Osteocyte (in vitro differentiated cells): ENCODE results near the gene IGF2BP1. TPM values are rescaled to one million over a fixed set of nuclear protein-coding genes. Genes with fewer than 3 reads are reported as not detected.

Experiments used
- DNase-seq: peaks from one replicate; pipeline ENCODE4 v3.0.0; 2021; ENCODE audit warnings: mixed read lengths; ENCODE audit not compliant: unreplicated experiment; ENCODE audit errors: extremely low spot score
- H3K27ac Mint-ChIP-seq: one replicate; pipeline ENCODE4 v1.8.0; 2021; ENCODE audit warnings: mild to moderate bottlenecking, mixed read lengths; ENCODE audit not compliant: unreplicated experiment
- H3K27me3 Mint-ChIP-seq: one replicate; pipeline ENCODE4 v1.8.0; 2021; ENCODE audit warnings: mixed read lengths; ENCODE audit not compliant: unreplicated experiment
- H3K36me3 Mint-ChIP-seq: one replicate; pipeline ENCODE4 v1.8.0; 2021; ENCODE audit warnings: mixed read lengths; ENCODE audit not compliant: unreplicated experiment
- H3K4me1 Mint-ChIP-seq: one replicate; pipeline ENCODE4 v1.8.0; 2021; ENCODE audit warnings: mixed read lengths; ENCODE audit not compliant: unreplicated experiment
- H3K4me3 Mint-ChIP-seq: one replicate; pipeline ENCODE4 v1.8.0; 2021; ENCODE audit warnings: mild to moderate bottlenecking, moderate library complexity, mixed read lengths; ENCODE audit not compliant: unreplicated experiment
- H3K9me3 Mint-ChIP-seq: one replicate; pipeline ENCODE4 v1.8.0; 2021; ENCODE audit warnings: mixed read lengths; ENCODE audit not compliant: unreplicated experiment
- total RNA-seq: library from RNA; stranded (reverse); gene quantifications from 2 replicates; pipeline ENCODE4 v1.2.1, GENCODE V29; 2021
- TF ChIP-seq, protein P1 (sequence below): fragments of 200-600 bp; sonication (generic); IDR thresholded peaks from 2 replicates; pipeline ENCODE4 v1.5.0; 2021; ENCODE audit warnings: antibody characterized with exemption, mild to moderate bottlenecking, moderate library complexity

IGF2BP1 gene
- total RNA-seq, 1 donor from 2014 or later, result 47.6 TPM

DNA sequence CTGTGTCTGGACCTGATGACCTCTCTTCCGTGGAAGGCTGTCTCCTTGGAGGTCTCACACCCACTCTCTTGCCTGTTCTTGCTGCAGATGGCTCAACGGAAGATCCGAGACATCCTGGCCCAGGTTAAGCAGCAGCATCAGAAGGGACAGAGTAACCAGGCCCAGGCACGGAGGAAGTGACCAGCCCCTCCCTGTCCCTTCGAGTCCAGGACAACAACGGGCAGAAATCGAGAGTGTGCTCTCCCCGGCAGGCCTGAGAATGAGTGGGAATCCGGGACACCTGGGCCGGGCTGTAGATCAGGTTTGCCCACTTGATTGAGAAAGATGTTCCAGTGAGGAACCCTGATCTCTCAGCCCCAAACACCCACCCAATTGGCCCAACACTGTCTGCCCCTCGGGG, 52.1 kb downstream of the IGF2BP1 start:
- H3K9me3 Mint-ChIP-seq, result no peaks in the 10 kb centered on the region
- no peaks in the 10 kb centered on the region for H3K4me1 Mint-ChIP-seq
- DNase-seq, result no peak
- TF ChIP-seq, protein P1, sequence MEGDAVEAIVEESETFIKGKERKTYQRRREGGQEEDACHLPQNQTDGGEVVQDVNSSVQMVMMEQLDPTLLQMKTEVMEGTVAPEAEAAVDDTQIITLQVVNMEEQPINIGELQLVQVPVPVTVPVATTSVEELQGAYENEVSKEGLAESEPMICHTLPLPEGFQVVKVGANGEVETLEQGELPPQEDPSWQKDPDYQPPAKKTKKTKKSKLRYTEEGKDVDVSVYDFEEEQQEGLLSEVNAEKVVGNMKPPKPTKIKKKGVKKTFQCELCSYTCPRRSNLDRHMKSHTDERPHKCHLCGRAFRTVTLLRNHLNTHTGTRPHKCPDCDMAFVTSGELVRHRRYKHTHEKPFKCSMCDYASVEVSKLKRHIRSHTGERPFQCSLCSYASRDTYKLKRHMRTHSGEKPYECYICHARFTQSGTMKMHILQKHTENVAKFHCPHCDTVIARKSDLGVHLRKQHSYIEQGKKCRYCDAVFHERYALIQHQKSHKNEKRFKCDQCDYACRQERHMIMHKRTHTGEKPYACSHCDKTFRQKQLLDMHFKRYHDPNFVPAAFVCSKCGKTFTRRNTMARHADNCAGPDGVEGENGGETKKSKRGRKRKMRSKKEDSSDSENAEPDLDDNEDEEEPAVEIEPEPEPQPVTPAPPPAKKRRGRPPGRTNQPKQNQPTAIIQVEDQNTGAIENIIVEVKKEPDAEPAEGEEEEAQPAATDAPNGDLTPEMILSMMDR, result no peak
- no peaks in the 10 kb centered on the region for H3K27me3 Mint-ChIP-seq
- H3K27ac Mint-ChIP-seq, result no peak overlapping the region
- H3K36me3 Mint-ChIP-seq, result peaks cover 55% of the 10 kb centered on the region
- H3K4me3 Mint-ChIP-seq, result no peak overlapping the region

DNA sequence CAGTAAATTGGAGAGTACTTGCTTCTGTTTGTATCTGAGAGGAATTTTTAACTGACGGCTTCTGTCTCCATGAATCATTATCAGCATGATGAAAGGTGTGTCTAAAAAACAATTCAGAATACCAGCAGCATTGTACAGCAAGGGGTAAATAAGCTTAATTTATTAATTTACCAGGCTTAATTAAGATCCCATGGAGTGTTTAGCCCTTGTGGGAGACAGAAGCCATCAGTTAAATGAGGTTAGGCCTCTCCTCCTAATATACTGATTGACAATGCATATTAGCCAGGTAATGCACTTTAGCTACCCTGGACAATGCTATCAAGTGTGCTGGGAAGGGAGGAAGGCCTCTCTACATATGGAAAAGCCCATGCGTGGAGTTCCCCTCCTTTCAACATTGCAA, 53.4 kb downstream of the IGF2BP1 start:
- H3K4me3 Mint-ChIP-seq, result no peak overlapping the region
- TF ChIP-seq, protein P1, result no peak
- peaks cover 46% of the 10 kb centered on the region for H3K36me3 Mint-ChIP-seq
- no peak for DNase-seq
- no peak overlapping the region for H3K27ac Mint-ChIP-seq
- no peaks in the 10 kb centered on the region for H3K27me3 Mint-ChIP-seq
- no peaks in the 10 kb centered on the region for H3K9me3 Mint-ChIP-seq
- no peaks in the 10 kb centered on the region for H3K4me1 Mint-ChIP-seq

DNA sequence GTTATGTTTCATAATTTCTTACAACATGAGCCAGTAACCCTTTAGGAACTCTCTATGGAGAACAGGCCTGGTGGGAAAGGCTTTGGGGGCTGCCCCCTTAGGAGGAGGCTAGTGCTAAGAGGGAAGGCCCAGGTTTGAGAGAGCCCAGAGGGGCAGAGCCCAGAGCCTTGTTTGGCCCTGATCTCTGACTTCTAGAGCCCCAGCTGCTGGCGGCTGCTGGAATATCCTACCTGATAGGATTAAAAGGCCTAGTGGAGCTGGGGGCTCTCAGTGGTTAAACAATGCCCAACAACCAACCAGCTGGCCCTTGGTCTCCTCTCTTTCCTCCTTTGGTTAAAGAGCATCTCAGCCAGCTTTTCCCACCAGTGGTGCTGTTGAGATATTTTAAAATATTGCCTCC, 54.1 kb downstream of the IGF2BP1 start:
- Mint-ChIP-seq H3K4me3 (no peak overlapping the region), H3K4me1 (no peaks in the 10 kb centered on the region), H3K27me3 (no peaks in the 10 kb centered on the region), H3K36me3 (peaks cover 46% of the 10 kb centered on the region), H3K27ac (no peak overlapping the region), H3K9me3 (no peaks in the 10 kb centered on the region)
- TF ChIP-seq, protein P1, result no peak
- DNase-seq, result no peak

DNA sequence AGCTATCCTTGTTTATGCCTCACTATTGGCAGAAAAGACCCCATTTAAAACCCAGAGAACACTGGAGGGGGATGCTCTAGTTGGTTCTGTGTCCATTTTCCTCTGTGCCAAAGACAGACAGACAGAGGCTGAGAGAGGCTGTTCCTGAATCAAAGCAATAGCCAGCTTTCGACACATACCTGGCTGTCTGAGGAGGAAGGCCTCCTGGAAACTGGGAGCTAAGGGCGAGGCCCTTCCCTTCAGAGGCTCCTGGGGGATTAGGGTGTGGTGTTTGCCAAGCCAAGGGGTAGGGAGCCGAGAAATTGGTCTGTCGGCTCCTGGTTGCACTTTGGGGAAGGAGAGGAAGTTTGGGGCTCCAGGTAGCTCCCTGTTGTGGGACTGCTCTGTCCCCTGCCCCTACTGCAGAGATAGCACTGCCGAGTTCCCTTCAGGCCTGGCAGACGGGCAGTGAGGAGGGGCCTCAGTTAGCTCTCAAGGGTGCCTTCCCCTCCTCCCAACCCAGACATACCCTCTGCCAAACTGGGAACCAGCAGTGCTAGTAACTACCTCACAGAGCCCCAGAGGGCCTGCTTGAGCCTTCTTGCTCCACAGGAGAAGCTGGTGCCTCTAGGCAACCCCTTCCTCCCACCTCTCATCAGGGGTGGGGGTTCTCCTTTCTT, 56.1 kb downstream of the IGF2BP1 start:
- TF ChIP-seq, protein P1, result no peak
- no peak overlapping the region for H3K4me3 Mint-ChIP-seq
- DNase-seq, result no peak
- no peaks in the 10 kb centered on the region for H3K4me1 Mint-ChIP-seq
- H3K9me3 Mint-ChIP-seq, result no peaks in the 10 kb centered on the region
- H3K27ac Mint-ChIP-seq, result no peak overlapping the region
- H3K36me3 Mint-ChIP-seq, result peaks cover 36% of the 10 kb centered on the region
- no peaks in the 10 kb centered on the region for H3K27me3 Mint-ChIP-seq

DNA sequence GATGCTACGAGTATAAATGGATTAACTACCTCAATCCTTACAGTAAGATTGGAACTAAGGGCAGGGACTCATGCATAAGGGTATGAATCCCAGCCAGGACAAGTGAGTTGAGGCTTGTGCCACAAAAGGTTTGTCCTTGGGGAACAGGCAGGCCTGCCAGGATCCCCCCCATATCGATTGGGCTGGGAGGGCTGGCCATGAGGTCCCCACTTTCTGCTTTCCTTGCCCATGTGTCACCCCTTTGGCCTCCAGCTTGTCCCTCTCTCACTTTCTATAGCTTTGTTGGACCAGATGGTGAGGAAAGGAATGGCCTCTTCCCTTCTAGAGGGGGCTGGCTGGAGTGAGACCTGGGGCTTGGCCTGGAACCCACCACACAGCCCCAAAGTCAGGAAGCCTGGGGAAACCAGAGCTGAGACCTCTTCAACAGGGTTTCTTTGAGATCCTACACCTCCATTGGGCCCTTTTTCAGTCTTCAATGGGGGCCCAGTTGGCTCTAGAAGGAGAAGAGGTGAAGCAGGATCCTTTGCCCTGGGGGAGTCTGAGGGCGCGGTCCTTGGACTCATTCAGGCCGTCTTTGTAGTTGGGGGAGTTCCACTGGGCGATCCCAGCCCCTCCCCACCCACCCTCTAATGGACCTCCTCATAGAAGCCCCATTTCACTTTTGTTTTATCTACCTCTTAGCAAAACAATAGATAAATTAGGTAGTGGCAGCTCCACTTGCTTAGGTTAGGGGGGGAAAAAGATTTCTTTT, 57.3 kb downstream of the IGF2BP1 start:
- DNase-seq, result no peak
- TF ChIP-seq, protein P1, result no peak
- H3K36me3 Mint-ChIP-seq, result peaks cover 28% of the 10 kb centered on the region
- H3K9me3 Mint-ChIP-seq, result no peaks in the 10 kb centered on the region
- H3K4me1 Mint-ChIP-seq, result no peaks in the 10 kb centered on the region
- H3K27ac Mint-ChIP-seq, result no peak overlapping the region
- H3K27me3 Mint-ChIP-seq, result no peaks in the 10 kb centered on the region
- H3K4me3 Mint-ChIP-seq, result no peak overlapping the region
